ENCODE data around the gene UBTF. TPM values are rescaled to one million over a fixed set of nuclear protein-coding genes. Genes with fewer than 3 reads are reported as not detected.

The UBTF gene
- polyA plus RNA-seq, 2 donors = 30.3 to 35.2 TPM

DNA sequence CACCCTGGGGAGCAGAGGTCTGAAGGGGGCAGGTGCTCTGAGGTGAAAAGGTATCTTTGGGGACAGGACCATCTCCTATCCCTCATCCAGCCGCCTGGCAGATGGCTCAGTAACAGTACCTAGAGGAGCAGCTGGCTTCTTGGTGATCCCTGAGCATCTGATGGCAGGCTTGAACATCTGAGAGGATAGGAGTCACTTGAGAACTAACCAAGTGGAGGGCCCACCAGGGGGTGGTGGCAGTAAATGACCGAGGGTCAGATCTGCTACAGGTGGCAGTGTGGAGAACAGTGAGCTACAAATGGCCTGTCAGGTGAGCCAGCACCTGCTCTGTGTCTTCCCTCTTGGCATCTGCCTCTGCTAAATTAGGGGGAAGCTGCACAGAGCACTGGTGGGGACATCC is 64.0 kb downstream of the UBTF start:
- H3K4me3 ChIP-seq (ENCODE audit: low read depth in 1 of 2, low read length in 2 of 2) = no peak overlapping the region
- H3K4me1 ChIP-seq (ENCODE audit: control insufficient read depth in 2 of 2, insufficient read depth in 2 of 2, low read length in 1 of 2) = peaks cover 0 to 4% of the 10 kb centered on the region in 2 donors
- no peaks in the 10 kb centered on the region for H3K9me3 ChIP-seq (ENCODE audit: control insufficient read depth in 2 of 2, insufficient read depth in 1 of 2, low read depth in 1 of 2, low read length in 1 of 2)
- 85 to 95% methylated on average over 2 of the region's 2 CpGs for WGBS, 2 donors
- no peaks in the 10 kb centered on the region for H3K27me3 ChIP-seq (ENCODE audit: control insufficient read depth in 1 of 2, insufficient read depth in 2 of 2, low read length in 2 of 2)
- H3K36me3 ChIP-seq (ENCODE audit: control insufficient read depth in 2 of 2, insufficient read depth in 2 of 2, low read length in 1 of 2) = peaks cover 0 to 3% of the 10 kb centered on the region in 2 donors
- no peak overlapping the region for H3K27ac ChIP-seq (ENCODE audit: low read depth in 2 of 2, low read length in 1 of 2)

Other genes starting within 250 kb of the UBTF start
- gene NAGS, start 215.1 kb downstream of the UBTF start, polyA plus RNA-seq = 1 to 10 TPM in 1 of 2 donors, under 1 TPM in 1; 0.67 to 1.9 TPM
- gene TMEM101, start 204.7 kb downstream of the UBTF start, polyA plus RNA-seq = 10 to 100 TPM; 12.9 to 26.5 TPM
- 10 to 100 TPM; 25.4 to 46.9 TPM for gene LSM12, start 153.0 kb downstream of the UBTF start, polyA plus RNA-seq
- gene G6PC3, start 148.9 kb downstream of the UBTF start, polyA plus RNA-seq = 10 to 100 TPM; 36.3 to 43.5 TPM
- 10 to 100 TPM; 45.7 to 54.7 TPM for gene HDAC5, start 96.0 kb downstream of the UBTF start, polyA plus RNA-seq
- gene HROB, start 77.7 kb downstream of the UBTF start, polyA plus RNA-seq = 1 to 10 TPM; 1.7 to 2.5 TPM
- under 1 TPM; 0.18 to 0.19 TPM for gene ASB16, start 49.0 kb downstream of the UBTF start, polyA plus RNA-seq
- 10 to 100 TPM; 25.2 to 37.5 TPM for gene TMUB2, start 32.7 kb downstream of the UBTF start, polyA plus RNA-seq
- 10 to 100 TPM; 32.9 to 44.3 TPM for gene ATXN7L3, start 19.8 kb downstream of the UBTF start, polyA plus RNA-seq
- not detected for gene SLC4A1, start 48.5 kb upstream of the UBTF start, polyA plus RNA-seq
- under 1 TPM; 0.77 to 0.88 TPM for gene RUNDC3A, start 88.9 kb upstream of the UBTF start, polyA plus RNA-seq
- 100 to 1,000 TPM; 132 to 138 TPM for gene SLC25A39, start 105.1 kb upstream of the UBTF start, polyA plus RNA-seq
- gene GRN, start 125.6 kb upstream of the UBTF start, polyA plus RNA-seq = 100 to 1,000 TPM; 211 to 370 TPM
- 1 to 10 TPM; 1.2 to 2.2 TPM for gene FAM171A2, start 144.2 kb upstream of the UBTF start, polyA plus RNA-seq
- under 1 TPM; 0.27 to 0.84 TPM for gene ITGA2B, start 170.0 kb upstream of the UBTF start, polyA plus RNA-seq

Data from esophagus (tissue), 2 donors.